DOHH2 (cell line): ENCODE data around the gene TM4SF1.
"Not testable (repeated sequence)": the region's sequence is repeated elsewhere in the genome, so short reads cannot be mapped to it uniquely, and the experiment has no call there.

ENCODE experiments used
- H3F3A ChIP-seq: fragments of 200-600 bp; sonication (generic), shearing (Covaris generic); 2 replicates; pipeline ENCODE4 v1.6.0; 2016; ENCODE audit warnings: antibody characterized with exemption, mild to moderate bottlenecking; ENCODE audit not compliant: control insufficient read depth, insufficient read depth
- H3K27ac ChIP-seq: fragments of 200-600 bp; sonication (generic); 2 replicates; pipeline ENCODE4 v1.5.1; 2014; ENCODE audit warnings: low read depth, mild to moderate bottlenecking, low read length, moderate library complexity
- H3K27me3 ChIP-seq: fragments of 200-600 bp; sonication (generic); 2 replicates; pipeline ENCODE4 v1.6.1; 2014; ENCODE audit warnings: mild to moderate bottlenecking, low read length, mixed read lengths; ENCODE audit not compliant: control insufficient read depth
- H3K36me3 ChIP-seq: fragments of 200-600 bp; sonication (generic); 2 replicates; pipeline ENCODE4 v1.6.1; 2014; ENCODE audit warnings: mild to moderate bottlenecking, low read length, moderate library complexity, mixed read lengths; ENCODE audit not compliant: control insufficient read depth
- H3K4me1 ChIP-seq: fragments of 200-600 bp; sonication (generic); 2 replicates; pipeline ENCODE4 v1.6.1; 2014; ENCODE audit warnings: mild to moderate bottlenecking, low read length, mixed read lengths; ENCODE audit not compliant: control insufficient read depth
- H3K4me2 ChIP-seq: fragments of 200-600 bp; sonication (generic); 2 replicates; pipeline ENCODE4 v1.6.0; 2014; ENCODE audit warnings: mild to moderate bottlenecking, low read length, moderate library complexity
- H3K4me3 ChIP-seq: fragments of 200-600 bp; sonication (generic); 2 replicates; pipeline ENCODE4 v1.5.1; 2014; ENCODE audit warnings: mild to moderate bottlenecking, low read length, mixed read lengths
- H3K79me2 ChIP-seq: fragments of 200-600 bp; sonication (generic); 2 replicates; pipeline ENCODE4 v1.6.1; 2014; ENCODE audit warnings: mild to moderate bottlenecking, low read length, mixed read lengths; ENCODE audit not compliant: control insufficient read depth
- H3K9me2 ChIP-seq: fragments of 200-600 bp; sonication (generic); replicated peaks from 2 replicates; pipeline ENCODE4 v1.6.1; 2014; ENCODE audit warnings: mild to moderate bottlenecking, low read length, mixed read lengths; ENCODE audit not compliant: control insufficient read depth
- H3K9me3 ChIP-seq: fragments of 200-600 bp; sonication (generic); 2 replicates; pipeline ENCODE4 v1.6.1; 2014; ENCODE audit warnings: antibody characterized with exemption, low read length, mixed read lengths; ENCODE audit not compliant: control insufficient read depth, insufficient read depth
- H4K20me1 ChIP-seq: fragments of 200-600 bp; sonication (generic); 2 replicates; pipeline ENCODE4 v1.6.0; 2014; ENCODE audit warnings: low read depth, mild to moderate bottlenecking, antibody characterized with exemption, low read length, moderate library complexity; ENCODE audit not compliant: control insufficient read depth, insufficient read depth
- CTCF ChIP-seq: fragments of 200-600 bp; sonication (generic); IDR thresholded peaks from one replicate; pipeline ENCODE4 v1.5.1; 2014; ENCODE audit warnings: antibody characterized with exemption, mild to moderate bottlenecking, low read depth, low read length; ENCODE audit not compliant: poor library complexity, severe bottlenecking
- EZH2phosphoT487 ChIP-seq: fragments of 200-600 bp; sonication (generic); IDR thresholded peaks from 2 replicates; pipeline ENCODE4 v1.6.1; 2017; ENCODE audit warnings: borderline replicate concordance, mild to moderate bottlenecking, antibody characterized with exemption, low read length, moderate library complexity, mixed read lengths

The TM4SF1 gene

GRCh38 chr3:149381173-149382100 lies 4.0 kb upstream of the TM4SF1 start:
- Histone ChIP-seq H3K27ac (no peak overlapping the region), H3K9me2 (no peaks in the 10 kb centered on the region), H3K27me3 (no peaks in the 10 kb centered on the region), H3K4me2 (no peak overlapping the region), H3K9me3 (no peaks in the 10 kb centered on the region), H3K4me3 (no peak overlapping the region), H3K79me2 (no peaks in the 10 kb centered on the region), H3K4me1 (no peaks in the 10 kb centered on the region), H3F3A (no peaks in the 10 kb centered on the region), H3K36me3 (no peaks in the 10 kb centered on the region), H4K20me1 (no peaks in the 10 kb centered on the region)
- TF ChIP-seq EZH2phosphoT487 (no peak), CTCF (no peak)

- H4K20me1 ChIP-seq, H3K4me3 ChIP-seq, H3K27ac ChIP-seq, H3F3A ChIP-seq, H3K36me3 ChIP-seq, H3K79me2 ChIP-seq, H3K9me2 ChIP-seq, H3K27me3 ChIP-seq, H3K9me3 ChIP-seq, H3K4me1 ChIP-seq, H3K4me2 ChIP-seq: not testable (repeated sequence)
Measured at GRCh38 chr3:149380220-149380619, 2.8 kb upstream of the TM4SF1 start.

GRCh38 chr3:149378478-149379309 lies 1.2 kb upstream of the TM4SF1 start:
- Histone ChIP-seq H3K4me3 (no peak overlapping the region), H3F3A (no peaks in the 10 kb centered on the region), H3K4me2 (no peak overlapping the region), H3K79me2 (no peaks in the 10 kb centered on the region), H3K27me3 (no peaks in the 10 kb centered on the region; the same call in 1 of the 2 replicates), H3K4me1 (no peaks in the 10 kb centered on the region), H3K27ac (no peak overlapping the region), H3K9me3 (no peaks in the 10 kb centered on the region), H3K9me2 (no peaks in the 10 kb centered on the region), H3K36me3 (no peaks in the 10 kb centered on the region), H4K20me1 (no peaks in the 10 kb centered on the region)
- TF ChIP-seq CTCF (no peak), EZH2phosphoT487 (no peak)
